GM12878 (cell line): ENCODE data around the gene AIRE. TPM values are rescaled to one million over a fixed set of nuclear protein-coding genes. Genes with fewer than 3 reads are reported as not detected.

Experiments used
- ESRRA ChIP-seq: IDR thresholded peaks from 2 replicates; pipeline ENCODE4 v1.6.1; 2012; ENCODE audit warnings: mild to moderate bottlenecking, low read length, improper control_type of control experiment
- GABPA ChIP-seq: IDR thresholded peaks from 2 replicates; pipeline ENCODE4 v1.6.1; 2014; ENCODE audit warnings: antibody characterized with exemption, low read depth, mild to moderate bottlenecking, inconsistent platforms
- GATAD2B ChIP-seq: fragments of 450-650 bp; conservative IDR thresholded peaks from 2 replicates; pipeline ENCODE4 v1.6.1; 2017; ENCODE audit warnings: low read depth, mild to moderate bottlenecking, moderate library complexity
- JUND ChIP-seq: IDR thresholded peaks from 2 replicates; pipeline ENCODE4 v1.6.1; 2012; ENCODE audit warnings: low read depth, mild to moderate bottlenecking, low read length, improper control_type of control experiment, moderate library complexity
- KLF5 ChIP-seq: fragments of 450-650 bp; IDR thresholded peaks from 2 replicates; pipeline ENCODE4 v1.6.1; 2014; ENCODE audit warnings: mild to moderate bottlenecking; ENCODE audit not compliant: partially characterized antibody
- POLR2AphosphoS2 ChIP-seq: IDR thresholded peaks from 2 replicates; pipeline ENCODE4 v1.6.1; 2011; ENCODE audit warnings: low read depth, mild to moderate bottlenecking, low read length, improper control_type of control experiment, moderate library complexity
- POLR2AphosphoS5 ChIP-seq: IDR thresholded peaks from 2 replicates; pipeline ENCODE4 v1.6.1; 2011; ENCODE audit warnings: mild to moderate bottlenecking, low read length, inconsistent platforms
- POU2F2 ChIP-seq: IDR thresholded peaks from 3 replicates; pipeline ENCODE4 v1.6.1; 2011; ENCODE audit warnings: low read depth, mild to moderate bottlenecking, low read length, borderline replicate concordance
- RFX5 ChIP-seq: IDR thresholded peaks from 2 replicates; pipeline ENCODE4 v1.6.1; 2011; ENCODE audit warnings: low read depth, low read length, improper control_type of control experiment
- STAT3 ChIP-seq: IDR thresholded peaks from 2 replicates; pipeline ENCODE4 v1.6.1; 2011; ENCODE audit warnings: low read depth, low read length, improper control_type of control experiment
- polyA plus RNA-seq, 11 experiments: library from polyadenylated mRNA; depleted of rRNA in 4 of 11; unstranded in 6 of 11; stranded (reverse) in 5 of 11; fragments of >200 nt; fragmentation: Nextera tagmentation in 4 of 11; fragmentation: Illumina TruSeq in 1 of 11; extraction: Ambion mirVana in 4 of 11; extraction: Trizol in 1 of 11; gene quantifications; 1 replicate in 1 of 11; 2 replicates in 10 of 11; pipeline versions ENCODE4 v1.2.1 to v1.2.3, GENCODE V29; 2011 to 2016; ENCODE audit warnings: inconsistent platforms in 2 of 11, missing spikeins in 2 of 11, low read depth in 1 of 11
- total RNA-seq, 4 experiments: library from RNA; depleted of rRNA in 3 of 4; stranded (reverse); fragments of >200 nt in 3 of 4; fragmentation: Illumina TruSeq in 1 of 4; extraction: Trizol in 1 of 4; gene quantifications; 2 replicates each; pipeline versions ENCODE4 v1.2.1 to v1.2.3, GENCODE V29; 2013 to 2021
- TF ChIP-seq, protein P1 (sequence below): fragments of 450-650 bp; formaldehyde crosslinking; IDR thresholded peaks from 2 replicates; pipeline ENCODE4 v1.4.0; 2020; ENCODE audit warnings: mild to moderate bottlenecking, moderate library complexity
- TF ChIP-seq, protein P2 (sequence below): fragments of 450-650 bp; IDR thresholded peaks from 2 replicates; pipeline ENCODE4 v1.6.1; 2017; ENCODE audit warnings: antibody characterized with exemption, mild to moderate bottlenecking, moderate library complexity
- TF ChIP-seq, protein P3 (sequence below): IDR thresholded peaks from 2 replicates; pipeline ENCODE4 v1.6.1; 2011; ENCODE audit warnings: mild to moderate bottlenecking, low read depth, low read length, moderate library complexity; ENCODE audit not compliant: insufficient replicate concordance

AIRE gene
- total and polyA plus RNA-seq, 10 of the 15 experiments (the other 5 are each of a cell fraction or from before 2014, with no cell fraction given), result 0.05 to 0.10 TPM; not detected in 8

DNA sequence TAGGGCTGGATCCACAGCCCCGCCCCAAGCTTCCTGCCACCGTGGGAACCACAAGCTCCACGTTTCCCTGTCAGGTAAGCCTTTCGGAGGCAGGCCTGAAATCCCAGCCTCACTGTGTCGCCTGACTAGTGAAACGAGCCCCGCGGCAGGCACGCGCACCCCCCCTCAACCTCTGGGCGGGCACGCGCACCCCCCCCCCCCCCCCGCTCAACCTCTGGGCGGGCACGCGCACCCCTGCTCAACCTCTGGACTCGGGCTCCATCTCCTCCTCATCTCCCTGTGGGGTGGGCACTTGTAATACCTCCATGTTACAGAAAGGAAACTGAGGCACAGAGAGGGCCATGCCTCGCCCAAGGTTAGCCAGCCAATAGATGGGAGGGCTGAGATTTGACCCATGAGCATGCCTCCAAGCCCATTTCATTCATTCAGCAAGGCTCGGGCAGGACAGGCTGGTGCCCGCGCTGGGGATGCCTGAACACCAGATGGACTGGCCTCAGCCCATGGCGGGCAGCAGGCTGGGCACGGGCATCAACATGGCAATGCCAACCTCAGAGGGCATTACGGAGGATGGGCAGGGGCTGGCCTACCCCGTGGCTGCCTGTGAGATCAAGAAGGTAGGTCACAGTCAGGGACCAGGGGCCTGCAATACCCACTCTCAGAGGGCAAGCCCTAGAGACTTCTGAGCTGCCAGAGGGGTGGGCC, 48.8 kb downstream of the AIRE start (continued):
- TF ChIP-seq, protein P1, sequence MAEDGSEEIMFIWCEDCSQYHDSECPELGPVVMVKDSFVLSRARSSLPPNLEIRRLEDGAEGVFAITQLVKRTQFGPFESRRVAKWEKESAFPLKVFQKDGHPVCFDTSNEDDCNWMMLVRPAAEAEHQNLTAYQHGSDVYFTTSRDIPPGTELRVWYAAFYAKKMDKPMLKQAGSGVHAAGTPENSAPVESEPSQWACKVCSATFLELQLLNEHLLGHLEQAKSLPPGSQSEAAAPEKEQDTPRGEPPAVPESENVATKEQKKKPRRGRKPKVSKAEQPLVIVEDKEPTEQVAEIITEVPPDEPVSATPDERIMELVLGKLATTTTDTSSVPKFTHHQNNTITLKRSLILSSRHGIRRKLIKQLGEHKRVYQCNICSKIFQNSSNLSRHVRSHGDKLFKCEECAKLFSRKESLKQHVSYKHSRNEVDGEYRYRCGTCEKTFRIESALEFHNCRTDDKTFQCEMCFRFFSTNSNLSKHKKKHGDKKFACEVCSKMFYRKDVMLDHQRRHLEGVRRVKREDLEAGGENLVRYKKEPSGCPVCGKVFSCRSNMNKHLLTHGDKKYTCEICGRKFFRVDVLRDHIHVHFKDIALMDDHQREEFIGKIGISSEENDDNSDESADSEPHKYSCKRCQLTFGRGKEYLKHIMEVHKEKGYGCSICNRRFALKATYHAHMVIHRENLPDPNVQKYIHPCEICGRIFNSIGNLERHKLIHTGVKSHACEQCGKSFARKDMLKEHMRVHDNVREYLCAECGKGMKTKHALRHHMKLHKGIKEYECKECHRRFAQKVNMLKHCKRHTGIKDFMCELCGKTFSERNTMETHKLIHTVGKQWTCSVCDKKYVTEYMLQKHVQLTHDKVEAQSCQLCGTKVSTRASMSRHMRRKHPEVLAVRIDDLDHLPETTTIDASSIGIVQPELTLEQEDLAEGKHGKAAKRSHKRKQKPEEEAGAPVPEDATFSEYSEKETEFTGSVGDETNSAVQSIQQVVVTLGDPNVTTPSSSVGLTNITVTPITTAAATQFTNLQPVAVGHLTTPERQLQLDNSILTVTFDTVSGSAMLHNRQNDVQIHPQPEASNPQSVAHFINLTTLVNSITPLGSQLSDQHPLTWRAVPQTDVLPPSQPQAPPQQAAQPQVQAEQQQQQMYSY (CRISPR knock-in tag), result no peak
- no peak for TF ChIP-seq RFX5
- no peak for TF ChIP-seq GABPA
- no peak for TF ChIP-seq GATAD2B
- TF ChIP-seq POLR2AphosphoS2, result no peak
- TF ChIP-seq, protein P2, sequence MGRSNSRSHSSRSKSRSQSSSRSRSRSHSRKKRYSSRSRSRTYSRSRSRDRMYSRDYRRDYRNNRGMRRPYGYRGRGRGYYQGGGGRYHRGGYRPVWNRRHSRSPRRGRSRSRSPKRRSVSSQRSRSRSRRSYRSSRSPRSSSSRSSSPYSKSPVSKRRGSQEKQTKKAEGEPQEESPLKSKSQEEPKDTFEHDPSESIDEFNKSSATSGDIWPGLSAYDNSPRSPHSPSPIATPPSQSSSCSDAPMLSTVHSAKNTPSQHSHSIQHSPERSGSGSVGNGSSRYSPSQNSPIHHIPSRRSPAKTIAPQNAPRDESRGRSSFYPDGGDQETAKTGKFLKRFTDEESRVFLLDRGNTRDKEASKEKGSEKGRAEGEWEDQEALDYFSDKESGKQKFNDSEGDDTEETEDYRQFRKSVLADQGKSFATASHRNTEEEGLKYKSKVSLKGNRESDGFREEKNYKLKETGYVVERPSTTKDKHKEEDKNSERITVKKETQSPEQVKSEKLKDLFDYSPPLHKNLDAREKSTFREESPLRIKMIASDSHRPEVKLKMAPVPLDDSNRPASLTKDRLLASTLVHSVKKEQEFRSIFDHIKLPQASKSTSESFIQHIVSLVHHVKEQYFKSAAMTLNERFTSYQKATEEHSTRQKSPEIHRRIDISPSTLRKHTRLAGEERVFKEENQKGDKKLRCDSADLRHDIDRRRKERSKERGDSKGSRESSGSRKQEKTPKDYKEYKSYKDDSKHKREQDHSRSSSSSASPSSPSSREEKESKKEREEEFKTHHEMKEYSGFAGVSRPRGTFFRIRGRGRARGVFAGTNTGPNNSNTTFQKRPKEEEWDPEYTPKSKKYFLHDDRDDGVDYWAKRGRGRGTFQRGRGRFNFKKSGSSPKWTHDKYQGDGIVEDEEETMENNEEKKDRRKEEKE, result no peak
- TF ChIP-seq, protein P3, sequence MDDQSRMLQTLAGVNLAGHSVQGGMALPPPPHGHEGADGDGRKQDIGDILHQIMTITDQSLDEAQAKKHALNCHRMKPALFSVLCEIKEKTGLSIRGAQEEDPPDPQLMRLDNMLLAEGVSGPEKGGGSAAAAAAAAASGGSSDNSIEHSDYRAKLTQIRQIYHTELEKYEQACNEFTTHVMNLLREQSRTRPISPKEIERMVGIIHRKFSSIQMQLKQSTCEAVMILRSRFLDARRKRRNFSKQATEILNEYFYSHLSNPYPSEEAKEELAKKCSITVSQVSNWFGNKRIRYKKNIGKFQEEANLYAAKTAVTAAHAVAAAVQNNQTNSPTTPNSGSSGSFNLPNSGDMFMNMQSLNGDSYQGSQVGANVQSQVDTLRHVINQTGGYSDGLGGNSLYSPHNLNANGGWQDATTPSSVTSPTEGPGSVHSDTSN, result no peak
- no peak for TF ChIP-seq JUND
- no peak for TF ChIP-seq ESRRA
- TF ChIP-seq KLF5, result no peak
- no peak for TF ChIP-seq POU2F2
- no peak for TF ChIP-seq STAT3
- TF ChIP-seq POLR2AphosphoS5, result no peak
